Anterior cingulate cortex (tissue), 58 donors: Measurements from ENCODE around the gene FOSL2.

Source experiments
- DNase-seq, 58 donors: peaks; one replicate each; lab custom pipeline; 2025; lab: John Stamatoyannopoulos, UW

FOSL2 gene

GRCh38 chr2:28445448-28446258 lies 53.0 kb downstream of the FOSL2 start:
- peak in 3 of 58 donors; percentile 7 to 17 (median 12) for DNase-seq

GRCh38 chr2:28446531-28446930 lies 53.9 kb downstream of the FOSL2 start:
- no peak for DNase-seq

- no peak for DNase-seq
These were observed 54.4 kb downstream of the FOSL2 start for GRCh38 chr2:28447086-28447485.

- no peak for DNase-seq
These were observed 55.5 kb downstream of the FOSL2 start for GRCh38 chr2:28447943-28448792.

- no peak for DNase-seq
These were observed 56.1 kb downstream of the FOSL2 start for GRCh38 chr2:28448793-28449100.

- no peak for DNase-seq
These were observed 56.4 kb downstream of the FOSL2 start for GRCh38 chr2:28449126-28449487.

- DNase-seq: no peak
These were observed 57.1 kb downstream of the FOSL2 start for GRCh38 chr2:28449488-28450395.

- DNase-seq: no peak
These were observed 58.4 kb downstream of the FOSL2 start for GRCh38 chr2:28450901-28451565.

GRCh38 chr2:28451793-28452533 lies 59.3 kb downstream of the FOSL2 start:
- DNase-seq: no peak

- peak in 27 of 58 donors; percentile 3 to 64 (median 15) for DNase-seq
These were observed 60.0 kb downstream of the FOSL2 start for GRCh38 chr2:28452534-28453081.

GRCh38 chr2:28453396-28453795 lies 60.7 kb downstream of the FOSL2 start:
- no peak for DNase-seq

- no peak for DNase-seq
These were observed 61.6 kb downstream of the FOSL2 start for GRCh38 chr2:28454016-28454930.

GRCh38 chr2:28457237-28457636 lies 64.6 kb downstream of the FOSL2 start:
- DNase-seq: no peak

GRCh38 chr2:28461056-28461455 lies 68.4 kb downstream of the FOSL2 start:
- no peak for DNase-seq

- DNase-seq: no peak
These were observed 69.5 kb downstream of the FOSL2 start for GRCh38 chr2:28462122-28462521.

GRCh38 chr2:28463211-28463816 lies 70.7 kb downstream of the FOSL2 start:
- no peak for DNase-seq

- no peak for DNase-seq
These were observed 71.2 kb downstream of the FOSL2 start for GRCh38 chr2:28463893-28464292.
